Measurements from ENCODE around the gene DONSON. TPM values are rescaled to one million over a fixed set of nuclear protein-coding genes. Genes with fewer than 3 reads are reported as not detected.
"Not testable (repeated sequence)": the region's sequence is repeated elsewhere in the genome, so short reads cannot be mapped to it uniquely, and the experiment has no call there.

The DONSON gene
- total RNA-seq, 1 donor from 2014 or later, result 0.53 TPM

DNA sequence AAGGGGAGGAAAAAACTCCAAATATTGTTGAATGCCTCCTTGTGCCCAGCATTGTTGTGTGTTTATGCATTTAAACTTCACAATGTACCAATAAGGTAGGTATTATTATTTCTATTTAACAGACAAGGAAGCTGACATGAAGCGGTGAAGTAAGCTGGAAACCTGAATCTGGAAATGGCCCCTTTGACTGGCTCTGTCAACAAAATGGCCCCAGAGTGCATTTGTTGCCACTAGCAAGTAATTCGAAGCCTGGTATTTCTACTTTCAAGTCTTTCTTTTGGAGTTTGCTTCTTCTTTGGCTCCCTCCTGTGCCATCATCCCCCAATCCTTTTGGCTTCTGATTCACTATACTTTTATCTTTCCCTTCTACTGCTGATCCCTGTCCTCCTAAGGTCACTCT lies 29.9 kb upstream of the DONSON start:
- no peak for DNase-seq (ENCODE audit: low spot score in 2 of 2)
- H3K4me1 ChIP-seq, result no peaks in the 10 kb centered on the region
- TF ChIP-seq CTCF (IDR thresholded peaks at IDR 0.05), result no peak
- peaks cover 24 to 43% of the 10 kb centered on the region in 2 donors for H3K36me3 ChIP-seq
- no peaks in the 10 kb centered on the region for H3K9me3 ChIP-seq
- intact Hi-C loops (cut with DNase I), result no loop called here
- H3K27ac ChIP-seq, result no peak overlapping the region
- no peaks in the 10 kb centered on the region for H3K27me3 ChIP-seq
- H3K4me3 ChIP-seq, result no peak overlapping the region

DNA sequence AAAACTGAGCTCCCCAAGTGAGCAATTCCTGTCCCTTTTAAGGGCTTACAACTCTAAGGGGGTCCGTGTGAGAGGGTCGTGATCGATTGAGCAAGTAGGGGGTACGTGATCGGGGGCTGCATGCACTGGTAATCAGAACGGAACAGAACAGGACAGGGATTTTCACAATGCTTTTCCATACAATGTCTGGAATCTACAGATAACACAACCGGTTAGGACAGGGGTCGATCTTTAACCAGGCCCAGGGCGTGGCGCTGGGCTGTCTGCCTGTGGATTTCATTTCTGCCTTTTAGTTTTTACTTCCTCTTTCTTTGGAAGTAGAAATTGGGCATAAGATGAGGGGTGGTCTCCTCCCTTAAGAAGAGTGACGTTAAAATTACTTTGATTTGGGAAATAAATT lies 29.1 kb upstream of the DONSON start:
- DNase-seq (ENCODE audit: low spot score in 2 of 2); H3K27ac ChIP-seq; H3K27me3 ChIP-seq; H3K4me1 ChIP-seq; H3K4me3 ChIP-seq; intact Hi-C loops (cut with DNase I); H3K9me3 ChIP-seq: not testable (repeated sequence)
- H3K36me3 ChIP-seq, result peaks cover 28 to 52% of the 10 kb centered on the region in 2 donors

GRCh38 chr21:33611006-33611744 lies 22.7 kb upstream of the DONSON start:
- intact Hi-C loops (cut with DNase I), result no loop called here
- H3K4me1 ChIP-seq, result no peaks in the 10 kb centered on the region
- no peaks in the 10 kb centered on the region for H3K27me3 ChIP-seq
- no peak overlapping the region for H3K27ac ChIP-seq
- H3K9me3 ChIP-seq, result no peaks in the 10 kb centered on the region
- H3K4me3 ChIP-seq, result no peak overlapping the region
- peaks cover 31 to 56% of the 10 kb centered on the region in 2 donors for H3K36me3 ChIP-seq
- TF ChIP-seq CTCF (IDR thresholded peaks at IDR 0.05), result no peak
- no peak for DNase-seq (ENCODE audit: low spot score in 2 of 2)

- no peak for DNase-seq (ENCODE audit: low spot score in 2 of 2)
- no peaks in the 10 kb centered on the region for H3K27me3 ChIP-seq
- H3K4me3 ChIP-seq, result no peak overlapping the region
- TF ChIP-seq CTCF (IDR thresholded peaks at IDR 0.05), result no peak
- no peaks in the 10 kb centered on the region for H3K9me3 ChIP-seq
- H3K27ac ChIP-seq, result no peak overlapping the region
- H3K4me1 ChIP-seq, result no peaks in the 10 kb centered on the region
- intact Hi-C loops (cut with DNase I), result no loop called here
- peaks cover 26 to 47% of the 10 kb centered on the region in 2 donors for H3K36me3 ChIP-seq
These were observed 20.1 kb upstream of the DONSON start for GRCh38 chr21:33608559-33608958.

DNA sequence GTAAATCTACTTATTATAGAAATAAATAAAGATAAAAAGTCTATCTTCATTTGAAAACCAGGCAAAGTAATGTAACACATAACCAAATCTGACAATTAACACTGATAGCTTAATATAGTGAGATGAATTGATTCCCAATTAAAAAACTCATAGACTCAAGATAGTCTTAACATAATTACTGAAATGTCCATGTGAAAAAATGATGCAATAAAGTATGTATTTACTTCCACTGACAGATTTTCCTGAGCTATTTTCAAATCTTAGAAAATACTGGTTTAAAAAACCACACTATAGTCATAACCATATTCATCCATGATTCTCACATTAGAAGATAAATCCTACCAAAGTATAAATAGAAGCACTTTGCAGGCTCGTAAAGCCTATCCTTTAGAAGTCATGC lies 9.6 kb upstream of the DONSON start:
- no peaks in the 10 kb centered on the region for H3K4me1 ChIP-seq
- H3K4me3 ChIP-seq, result no peak overlapping the region
- peaks cover 40 to 80% of the 10 kb centered on the region in 2 donors for H3K36me3 ChIP-seq
- no peaks in the 10 kb centered on the region for H3K27me3 ChIP-seq
- H3K9me3 ChIP-seq, result no peaks in the 10 kb centered on the region
- no peak for TF ChIP-seq CTCF (IDR thresholded peaks at IDR 0.05)
- no peak overlapping the region for H3K27ac ChIP-seq
- intact Hi-C loops (cut with DNase I), result no loop called here
- no peak for DNase-seq (ENCODE audit: low spot score in 2 of 2)

GRCh38 chr21:33587792-33588484 lies 546 bp downstream of the DONSON start:
- Histone ChIP-seq H3K9me3 (no peaks in the 10 kb centered on the region), H3K27ac (peak overlapping the region; percentile 90 to 96), H3K4me1 (peaks cover 0 to 9% of the 10 kb centered on the region in 2 donors), H3K36me3 (peaks cover 0 to 10% of the 10 kb centered on the region in 2 donors), H3K4me3 (peak overlapping the region; percentile 93 to 97), H3K27me3 (no peaks in the 10 kb centered on the region)
- peak in 1 of 2 donors; percentile 70 for DNase-seq (ENCODE audit: low spot score in 2 of 2)
- intact Hi-C loops (cut with DNase I), result loop anchor here (1.0 to 5.0 kb wide), 4 partner anchors 17 to 96 kb away; partner anchors contain the start of genes DNAJC28, GART and ITSN1
- peak in 1 of 3 experiments; percentile 9 for TF ChIP-seq CTCF (IDR thresholded peaks at IDR 0.05)
